ENCODE data around the gene AXL. TPM values are rescaled to one million over a fixed set of nuclear protein-coding genes. Genes with fewer than 3 reads are reported as not detected.

The AXL gene
- total and polyA plus RNA-seq, 2 of the 8 experiments (the other 6 are each of a cell fraction or from before 2014, with no cell fraction given), result 35.3 to 51.0 TPM

DNA sequence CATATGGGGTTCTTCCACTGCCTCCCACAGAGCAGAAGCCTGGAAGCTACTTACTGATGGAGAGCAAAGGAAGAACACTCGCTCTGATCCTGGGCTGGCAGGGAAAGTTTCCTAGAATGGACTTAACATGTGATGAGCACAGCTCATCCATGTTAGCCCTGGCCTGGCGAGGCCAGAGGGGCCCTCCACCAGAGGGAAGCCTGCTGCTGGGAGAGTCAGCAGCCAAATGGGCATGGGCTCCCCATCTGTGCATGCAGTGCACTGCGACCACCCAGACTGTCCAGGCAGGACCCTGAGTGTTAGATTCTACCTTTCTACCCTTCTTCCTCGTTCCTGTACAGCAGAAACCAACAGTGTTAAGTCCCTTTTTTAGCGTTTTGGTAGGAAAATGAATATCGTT, 54.1 kb downstream of the AXL start:
- no peak overlapping the region for H3K27ac ChIP-seq (ENCODE audit: low read depth, low read length)
- H3K9me3 ChIP-seq (ENCODE audit: insufficient read depth in 2 of 2, low read depth in 1 of 2, low read length in 1 of 2), result no peaks in the 10 kb centered on the region
- peaks cover 73 to 98% (median 91%) of the 10 kb centered on the region in 4 experiments for H3K36me3 ChIP-seq (ENCODE audit: control insufficient read depth in 2 of 4, insufficient read depth in 4 of 4, low read length in 3 of 4)
- no peak overlapping the region for H2BK20ac ChIP-seq (ENCODE audit: low read length)
- no peak overlapping the region for H3K4me2 ChIP-seq (ENCODE audit: insufficient read depth in 1 of 2, low read depth in 2 of 2, low read length in 2 of 2)
- H3K14ac ChIP-seq (ENCODE audit: insufficient read length), result no peak overlapping the region
- H3K4me3 ChIP-seq (ENCODE audit: extremely low read depth in 1 of 4, insufficient read depth in 2 of 4, low read depth in 3 of 4, low read length in 4 of 4), result no peak overlapping the region
- H4K20me1 ChIP-seq (replicated peaks in 1 of 2; ENCODE audit: control insufficient read depth in 1 of 2, insufficient read depth in 2 of 2, low read length in 2 of 2), result peaks cover 13 to 20% of the 10 kb centered on the region in 2 experiments
- H3K4ac ChIP-seq (replicated peaks; ENCODE audit: insufficient read length, low read depth, low read length), result no peak overlapping the region
- no peak overlapping the region for H2AK5ac ChIP-seq (ENCODE audit: low read depth, low read length)
- no peak overlapping the region for H2BK5ac ChIP-seq (ENCODE audit: low read depth, low read length)
- H3K27me3 ChIP-seq (replicated peaks in 1 of 4; ENCODE audit: control insufficient read depth in 3 of 4, extremely low read depth in 1 of 4, insufficient read depth in 3 of 4, low read length in 3 of 4), result no peaks in the 10 kb centered on the region
- no peak overlapping the region for H2BK12ac ChIP-seq (ENCODE audit: low read depth, low read length)
- no peak overlapping the region for H3K56ac ChIP-seq (replicated peaks; ENCODE audit: insufficient read length, low read depth, low read length)
- no peak overlapping the region for H2AFZ ChIP-seq (ENCODE audit: low read length)
- H4K8ac ChIP-seq (ENCODE audit: extremely low read depth, insufficient read depth, low read length), result no peak overlapping the region
- no peak overlapping the region for H4K91ac ChIP-seq (replicated peaks; ENCODE audit: insufficient read length, low read length)
- no peak overlapping the region for H4K5ac ChIP-seq (ENCODE audit: insufficient read length, low read depth, low read length)
- H2BK120ac ChIP-seq (replicated peaks; ENCODE audit: low read depth, low read length), result no peak overlapping the region
- DNase-seq (ENCODE audit: low read depth in 1 of 2, low spot score in 2 of 2) (no peak), FAIRE-seq (no peak)
- no peak overlapping the region for H2BK15ac ChIP-seq (ENCODE audit: low read length)
- no peak overlapping the region for H3K18ac ChIP-seq (ENCODE audit: extremely low read depth, low read length)
- 92% methylated on average over 6 of the region's 6 CpGs; no CpG with 5 or more reads in 1 of the 2 experiments for WGBS, 2 experiments (ENCODE audit: extremely low coverage in 1 of 2, insufficient coverage in 1 of 2, insufficient read length in 1 of 2, insufficient replicate concordance in 2 of 2, low coverage in 1 of 2, low lambda C conversion rate in 2 of 2, missing lambda C conversion rate in 1 of 2)
- peaks cover 8% of the 10 kb centered on the region for H3K79me1 ChIP-seq (ENCODE audit: low read depth, low read length)
- no peak overlapping the region for H3K9ac ChIP-seq (replicated peaks in 1 of 4; ENCODE audit: extremely low read depth in 1 of 4, low read depth in 3 of 4, low read length in 3 of 4)
- POLR2A ChIA-PET (ENCODE audit: partially characterized antibody), result interaction anchor here (1.5 to 38.6 kb wide), 2 partner anchors 10 to 30 kb away, joined by 9 to 579 read pairs; partner anchors contain the start of genes CCDC97 and HNRNPUL1
- no peaks in the 10 kb centered on the region for H3K23me2 ChIP-seq (ENCODE audit: low read depth, low read length)
- H3K23ac ChIP-seq (ENCODE audit: insufficient read length), result no peak overlapping the region
- TF ChIP-seq POLR2AphosphoS5 (IDR thresholded peaks at IDR 0.05; ENCODE audit: low read depth, low read length) (peak; percentile 35; the same call in 1 of the 2 replicates), TBP (IDR thresholded peaks at IDR 0.05; ENCODE audit: low read depth, low read length) (no peak), SIN3A (conservative IDR thresholded peaks at IDR 0.05 in 1 of 2, IDR thresholded peaks at IDR 0.05 in 1 of 2; ENCODE audit: low read depth in 1 of 2, low read length in 2 of 2) (no peak), CHD2 (IDR thresholded peaks at IDR 0.05; ENCODE audit: low read length) (no peak), SIRT6 (IDR thresholded peaks at IDR 0.05; ENCODE audit: low read length) (no peak)
- CTCF ChIA-PET (ENCODE audit: partially characterized antibody), result no interaction called here
- peaks cover 5 to 15% of the 10 kb centered on the region in 2 experiments for H3K79me2 ChIP-seq (ENCODE audit: control insufficient read depth in 1 of 2, insufficient read depth in 2 of 2, low read length in 2 of 2)
- no peaks in the 10 kb centered on the region for H3K4me1 ChIP-seq (replicated peaks in 1 of 4; ENCODE audit: control insufficient read depth in 3 of 4, insufficient read depth in 4 of 4, low read length in 3 of 4)

All from H1 (cell line).